ENCODE results near the gene PDAP1. TPM values are rescaled to one million over a fixed set of nuclear protein-coding genes. Genes with fewer than 3 reads are reported as not detected.

The PDAP1 gene
- total RNA-seq: 25.8 TPM

GRCh38 chr7:99408379-99409191 is at the start of gene PDAP1, which contains the start of gene BUD31:
TSS of gene PDAP1 (minus strand) at chr7:99408597. CDS start at chr7:99408548, 49 bp downstream.
TSS of gene BUD31 (plus strand) at chr7:99408969. CDS start at chr7:99411093, 2,124 bp downstream.

GRCh38 chr7:99438573-99439480 is 30.4 kb upstream of the PDAP1 start, which contains the start of the genes CPSF4 and PTCD1:
TSS of gene CPSF4 (plus strand) at chr7:99438943. CDS start at chr7:99439083, 140 bp downstream.
TSS of gene PTCD1 (minus strand) at chr7:99438798. CDS start at chr7:99435242, 3,556 bp downstream.

GRCh38 chr7:99374111-99375064 is 34.0 kb downstream of the PDAP1 start, which contains the start of gene ARPC1B:
TSS of gene ARPC1B (plus strand) at chr7:99374730. CDS start at chr7:99385715, 10,985 bp downstream.

Other genes with a start within 250 kb of the PDAP1 start
- gene KPNA7, start 200.5 kb downstream of the PDAP1 start, total RNA-seq: not detected
- gene MYH16, start 135.8 kb downstream of the PDAP1 start, total RNA-seq: not detected
- 99.9 TPM for gene ARPC1A, start 82.7 kb downstream of the PDAP1 start, total RNA-seq
- 22.6 TPM for gene ARPC1B, start 33.9 kb downstream of the PDAP1 start, total RNA-seq
- gene BUD31, start 372 bp upstream of the PDAP1 start, total RNA-seq: 84.4 TPM
- 7.2 TPM for gene PTCD1, start 30.2 kb upstream of the PDAP1 start, total RNA-seq
- 27.0 TPM for gene CPSF4, start 30.3 kb upstream of the PDAP1 start, total RNA-seq
- 348 TPM for gene ATP5MF, start 57.6 kb upstream of the PDAP1 start, total RNA-seq
- gene ZNF789, start 64.3 kb upstream of the PDAP1 start, total RNA-seq: 26.5 TPM
- 28.8 TPM for gene ZNF394, start 91.7 kb upstream of the PDAP1 start, total RNA-seq
- gene ZKSCAN5, start 96.1 kb upstream of the PDAP1 start, total RNA-seq: 16.8 TPM
- gene FAM200A, start 143.5 kb upstream of the PDAP1 start, total RNA-seq: 17.5 TPM
- 88.3 TPM for gene ZNF655, start 150.0 kb upstream of the PDAP1 start, total RNA-seq
- gene TMEM225B, start 189.7 kb upstream of the PDAP1 start, total RNA-seq: 0.23 TPM
- gene ZSCAN25, start 208.3 kb upstream of the PDAP1 start, total RNA-seq: 14.8 TPM